ENCODE data around the gene PPM1N.

DNA sequence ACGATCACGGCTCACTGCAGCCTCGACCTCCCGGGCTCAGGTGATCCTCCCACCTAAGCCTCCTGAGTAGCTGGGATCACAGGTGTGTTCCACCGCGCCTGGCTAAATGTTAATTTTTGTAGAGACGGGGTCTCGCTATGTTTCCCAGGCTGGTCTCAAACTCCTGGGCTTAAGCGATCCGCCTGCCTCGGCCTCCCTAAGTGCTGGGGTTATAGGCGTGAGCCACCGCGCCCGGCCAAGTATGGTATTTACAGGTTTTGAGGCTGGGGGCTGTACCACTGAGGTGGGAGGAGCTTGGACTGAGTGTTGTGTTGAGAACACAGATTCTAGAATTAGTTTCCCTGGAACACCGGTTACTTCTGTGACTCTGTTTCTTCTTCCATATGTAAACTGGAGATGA is 452 bp upstream of the PPM1N start:
- TF ChIP-seq, protein P1, sequence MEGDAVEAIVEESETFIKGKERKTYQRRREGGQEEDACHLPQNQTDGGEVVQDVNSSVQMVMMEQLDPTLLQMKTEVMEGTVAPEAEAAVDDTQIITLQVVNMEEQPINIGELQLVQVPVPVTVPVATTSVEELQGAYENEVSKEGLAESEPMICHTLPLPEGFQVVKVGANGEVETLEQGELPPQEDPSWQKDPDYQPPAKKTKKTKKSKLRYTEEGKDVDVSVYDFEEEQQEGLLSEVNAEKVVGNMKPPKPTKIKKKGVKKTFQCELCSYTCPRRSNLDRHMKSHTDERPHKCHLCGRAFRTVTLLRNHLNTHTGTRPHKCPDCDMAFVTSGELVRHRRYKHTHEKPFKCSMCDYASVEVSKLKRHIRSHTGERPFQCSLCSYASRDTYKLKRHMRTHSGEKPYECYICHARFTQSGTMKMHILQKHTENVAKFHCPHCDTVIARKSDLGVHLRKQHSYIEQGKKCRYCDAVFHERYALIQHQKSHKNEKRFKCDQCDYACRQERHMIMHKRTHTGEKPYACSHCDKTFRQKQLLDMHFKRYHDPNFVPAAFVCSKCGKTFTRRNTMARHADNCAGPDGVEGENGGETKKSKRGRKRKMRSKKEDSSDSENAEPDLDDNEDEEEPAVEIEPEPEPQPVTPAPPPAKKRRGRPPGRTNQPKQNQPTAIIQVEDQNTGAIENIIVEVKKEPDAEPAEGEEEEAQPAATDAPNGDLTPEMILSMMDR (IDR thresholded peaks at IDR 0.05) = no peak
- TF ChIP-seq EP300 (IDR thresholded peaks at IDR 0.05) = no peak
